Heart left ventricle (tissue), 13 donors: ENCODE results near the gene IL10RB.

ENCODE experiments used
- CTCF ChIP-seq, 12 donors: fragments of 200-600 bp; sonication (generic) in 4 of 12; IDR thresholded peaks; one replicate each; pipeline versions ENCODE4 v1.5.0 to v1.8.0; 2018 to 2022; ENCODE audit warnings: antibody characterized with exemption in 12 of 12, mild to moderate bottlenecking in 5 of 12
- POLR2A ChIP-seq, 2 donors: fragments of 450-650 bp; IDR thresholded peaks; one replicate each; pipeline ENCODE4 v1.6.1; 2017; ENCODE audit warnings: antibody characterized with exemption in 2 of 2, mild to moderate bottlenecking in 2 of 2, moderate library complexity in 2 of 2
- donor health status: ischemic (EF 13 %, LVEDD 7.1; RV severe dilation, severe dysfunction).
- donor health status: DM: no; HTN: yes; CAD: no.
- donor health status: DM: no; HTN: no; CAD: no.
- donor health status: ischemic (EF 25% LVEDD 6.9; RV normal size, moderate dysfunction).
- donor health status: ischemic (EF 25% LVEDD 5.7; RV mildly dilated, moderate dysfunction).
- donor health status: ischemic (EF 35%, LVEDD 5.7; RV mildly dilated, moderate dysfunction).
- donor health status: nonischemic (EF 11% LVEDD 7.7; RV severe dilation, severe dysfunction).
- donor health status: DM: yes; HTN: yes; CAD: no.
- donor health status: PGD.
- donor health status: ischemic (EF 29% LVEDD 5.4; RV normal size, mild dysfunction).
- donor health status: nonischemic (EF 23%, LVEDD 6.1; RV moderate dilation, normal function).

- no peak for TF ChIP-seq CTCF (IDR thresholded peaks at IDR 0.05)
- TF ChIP-seq POLR2A (IDR thresholded peaks at IDR 0.05) = no peak
These were observed 34.6 kb upstream of the IL10RB start for GRCh38 chr21:33231526-33231925.
